ENCODE data around the gene TGFBR2. TPM values are rescaled to one million over a fixed set of nuclear protein-coding genes. Genes with fewer than 3 reads are reported as not detected.

The TGFBR2 gene
- total RNA-seq, 1 experiment from 2014 or later, result 45.9 TPM

GRCh38 chr3:30688776-30689641 is 82.6 kb downstream of the TGFBR2 start:
- in situ Hi-C loops (cut with HindIII; ENCODE audit: low pct_unique_long_range_greater_than_20kb, low sequenced_read_pairs) (no loop called here), intact Hi-C loops (cut with micrococcal nuclease; ENCODE audit: unreplicated experiment) (no loop called here)
- H3K36me3 ChIP-seq (ENCODE audit: control insufficient read depth, insufficient read depth, low read length), result peaks cover 9% of the 10 kb centered on the region; the same call in 1 of the 2 replicates
- H3K9me3 ChIP-seq (ENCODE audit: control insufficient read depth, insufficient read depth, low read depth, low read length), result no peaks in the 10 kb centered on the region
- H3K4me3 ChIP-seq (ENCODE audit: low read depth in 2 of 2, low read length in 2 of 2), result 0 out of 4 replicates have a peak overlapping the region, but pooled peaks of 1 of the 2 experiments have one; percentile 3
- DNase-seq (ENCODE audit: low read depth, low spot score) (no peak), ATAC-seq (peak; percentile 90)
- ChIA-PET CTCF (no interaction called here), POLR2A (interaction anchor here (0.5 kb wide), 1 partner anchor 81 kb away, joined by 4 read pairs; no protein-coding TSS in a partner anchor)
- TF ChIP-seq POLR2AphosphoS5 (IDR thresholded peaks at IDR 0.05; ENCODE audit: low read depth, low read length) (peak; percentile 56; the same call in 1 of the 2 replicates), CTCF (IDR thresholded peaks at IDR 0.05) (no peak), REST (IDR thresholded peaks at IDR 0.05; ENCODE audit: insufficient read depth in 1 of 2, low read depth in 2 of 2, low read length in 1 of 2) (no peak), SIN3A (IDR thresholded peaks at IDR 0.05; ENCODE audit: borderline replicate concordance, insufficient read depth, low read depth, low read length) (no peak), TCF7L2 (IDR thresholded peaks at IDR 0.05; ENCODE audit: low read depth, low read length) (peak; percentile 77)
- H3K27me3 ChIP-seq (ENCODE audit: control insufficient read depth, insufficient read depth, low read length), result no peaks in the 10 kb centered on the region
- H3K27ac ChIP-seq (ENCODE audit: low read length), result peak overlapping the region; percentile 67
- BruUV-seq (replicated peaks), result no TSS peak
- peaks cover 39% of the 10 kb centered on the region for H3K4me1 ChIP-seq (ENCODE audit: control insufficient read depth, insufficient read depth, low read length)

- Histone ChIP-seq H3K4me3 (ENCODE audit: low read depth in 2 of 2, low read length in 2 of 2) (no peak overlapping the region), H3K36me3 (ENCODE audit: control insufficient read depth, insufficient read depth, low read length) (peaks cover 10% of the 10 kb centered on the region; the same call in 1 of the 2 replicates), H3K4me1 (ENCODE audit: control insufficient read depth, insufficient read depth, low read length) (peaks cover 39% of the 10 kb centered on the region), H3K9me3 (ENCODE audit: control insufficient read depth, insufficient read depth, low read depth, low read length) (no peaks in the 10 kb centered on the region), H3K27me3 (ENCODE audit: control insufficient read depth, insufficient read depth, low read length) (no peaks in the 10 kb centered on the region), H3K27ac (ENCODE audit: low read length) (peak overlapping the region; percentile 67)
- intact Hi-C loops (cut with micrococcal nuclease; ENCODE audit: unreplicated experiment) (loop anchor here (5.0 to 10.0 kb wide), 2 partner anchors 78 to 575 kb away; no protein-coding TSS in a partner anchor), in situ Hi-C loops (cut with HindIII; ENCODE audit: low pct_unique_long_range_greater_than_20kb, low sequenced_read_pairs) (no loop called here)
- ChIA-PET POLR2A (no interaction called here), CTCF (no interaction called here)
- TF ChIP-seq POLR2AphosphoS5 (IDR thresholded peaks at IDR 0.05; ENCODE audit: low read depth, low read length) (no peak), REST (IDR thresholded peaks at IDR 0.05; ENCODE audit: insufficient read depth in 1 of 2, low read depth in 2 of 2, low read length in 1 of 2) (no peak), TCF7L2 (IDR thresholded peaks at IDR 0.05; ENCODE audit: low read depth, low read length) (no peak), CTCF (IDR thresholded peaks at IDR 0.05) (no peak), SIN3A (IDR thresholded peaks at IDR 0.05; ENCODE audit: borderline replicate concordance, insufficient read depth, low read depth, low read length) (no peak)
- no TSS peak for BruUV-seq (replicated peaks)
- ATAC-seq (no peak), DNase-seq (ENCODE audit: low read depth, low spot score) (no peak)
These were observed 83.8 kb downstream of the TGFBR2 start for GRCh38 chr3:30690199-30690598.

Data from Panc1 (cell line).